B cell (primary cell): ENCODE data around the gene MYL12B. TPM values are rescaled to one million over a fixed set of nuclear protein-coding genes. Genes with fewer than 3 reads are reported as not detected.

Experiments used
- ATAC-seq: fragments of 200-7000 bp; cut with Tn5 transposase; one replicate; pipeline ENCODE4 v1.10.0; 2021; ENCODE audit warnings: low read depth, mild to moderate bottlenecking, moderate number of reproducible peaks, moderate library complexity
- CTCF ChIA-PET: fragments of 350-600 bp; sonication (Branson Sonifier 250); formaldehyde crosslinking; loops from one replicate; lab custom pipeline; 2021; ENCODE audit warnings: antibody characterized with exemption, inconsistent platforms; lab: Charles Lee
- POLR2A ChIA-PET: fragments of 350-600 bp; sonication (Branson Sonifier 250); formaldehyde crosslinking; loops from one replicate; lab custom pipeline; 2021; ENCODE audit warnings: antibody characterized with exemption; lab: Charles Lee
- DNase-seq: peaks from one replicate; pipeline ENCODE4 v3.0.0; 2013
- H2AFZ ChIP-seq: 2 replicates; pipeline ENCODE4 v1.6.1; 2012; ENCODE audit warnings: mild to moderate bottlenecking, low read depth, low read length; ENCODE audit not compliant: insufficient read depth, poor library complexity, severe bottlenecking
- H3K27ac ChIP-seq, 2 donors: 1 replicate in 1 of 2; 2 replicates in 1 of 2; pipeline ENCODE4 v1.5.1; 2012 to 2013; ENCODE audit warnings: low read length in 2 of 2, mild to moderate bottlenecking in 2 of 2, moderate library complexity in 1 of 2
- H3K27me3 ChIP-seq, 4 experiments: fragments of 200-600 bp in 1 of 4; sonication (generic) in 1 of 4; replicated peaks in 1 of 4; 1 replicate in 2 of 4; 2 replicates in 2 of 4; pipeline versions ENCODE4 v1.6.1 to v1.7.0; 2013 to 2016; ENCODE audit warnings: low read length in 3 of 4, mild to moderate bottlenecking in 2 of 4, mixed read lengths in 1 of 4, moderate library complexity in 1 of 4; ENCODE audit not compliant: insufficient read depth in 4 of 4, control insufficient read depth in 3 of 4; ENCODE audit errors: control extremely low read depth in 1 of 4
- H3K36me3 ChIP-seq, 2 experiments: replicated peaks in 1 of 2; 1 replicate in 1 of 2; 2 replicates in 1 of 2; pipeline versions ENCODE4 v1.6.1 to v1.7.1; 2013; ENCODE audit warnings: low read length in 1 of 2; ENCODE audit not compliant: insufficient read depth in 2 of 2, control insufficient read depth in 1 of 2; ENCODE audit errors: control extremely low read depth in 1 of 2, extremely low read depth in 1 of 2
- H3K4me1 ChIP-seq, 2 donors: fragments of 200-600 bp in 1 of 2; sonication (generic) in 1 of 2; 1 replicate in 1 of 2; 2 replicates in 1 of 2; pipeline versions ENCODE4 v1.5.1 to v1.6.1; 2013 to 2017; ENCODE audit warnings: low read length in 2 of 2; ENCODE audit not compliant: control insufficient read depth in 2 of 2, insufficient read depth in 2 of 2
- H3K4me2 ChIP-seq: replicated peaks from 2 replicates; pipeline ENCODE3; 2012; ENCODE audit warnings: mild to moderate bottlenecking, low read depth, low read length; ENCODE audit not compliant: poor library complexity, severe bottlenecking
- H3K4me3 ChIP-seq, 5 experiments: fragments of 200-600 bp in 1 of 5; sonication (generic) in 1 of 5; 1 replicate in 3 of 5; 2 replicates in 2 of 5; pipeline versions ENCODE4 v1.5.1 to v1.7.0; 2011 to 2016; ENCODE audit warnings: low read length in 4 of 5, mild to moderate bottlenecking in 4 of 5, low read depth in 2 of 5, control low read depth in 1 of 5, moderate library complexity in 1 of 5; ENCODE audit not compliant: insufficient read depth in 1 of 5; ENCODE audit errors: control extremely low read depth in 1 of 5, extremely low read depth in 1 of 5
- H3K79me2 ChIP-seq: fragments of 200-600 bp; sonication (generic); one replicate; pipeline ENCODE4 v1.6.0; 2016; ENCODE audit warnings: low read length; ENCODE audit not compliant: control insufficient read depth, insufficient read depth
- H3K9ac ChIP-seq: fragments of 200-600 bp; sonication (generic); 2 replicates; pipeline ENCODE4 v1.6.1; 2017; ENCODE audit warnings: mild to moderate bottlenecking, low read length, moderate library complexity
- H3K9me3 ChIP-seq, 3 donors: one replicate each; pipeline versions ENCODE4 v1.6.1 to v1.7.1; 2013; ENCODE audit warnings: low read length in 2 of 3; ENCODE audit not compliant: control insufficient read depth in 2 of 3, insufficient read depth in 1 of 3; ENCODE audit errors: control extremely low read depth in 1 of 3
- H4K20me1 ChIP-seq: 2 replicates; pipeline ENCODE4 v1.6.0; 2012; ENCODE audit warnings: mild to moderate bottlenecking, low read length; ENCODE audit not compliant: insufficient read depth, control insufficient read depth, poor library complexity, severe bottlenecking
- H3K27ac Mint-ChIP-seq: one replicate; pipeline ENCODE4 v1.8.0; 2021; ENCODE audit warnings: mixed read lengths
- H3K27me3 Mint-ChIP-seq: one replicate; pipeline ENCODE4 v1.8.0; 2021; ENCODE audit warnings: mixed read lengths
- H3K4me1 Mint-ChIP-seq: one replicate; pipeline ENCODE4 v1.8.0; 2021; ENCODE audit warnings: mixed read lengths
- H3K4me3 Mint-ChIP-seq: one replicate; pipeline ENCODE4 v1.8.0; 2021; ENCODE audit warnings: mixed read lengths
- H3K9me3 Mint-ChIP-seq: one replicate; pipeline ENCODE4 v1.8.0; 2022; ENCODE audit warnings: mixed read lengths; ENCODE audit not compliant: insufficient read depth
- EZH2 ChIP-seq: IDR thresholded peaks from 2 replicates; pipeline ENCODE4 v1.6.1; 2012; ENCODE audit warnings: borderline replicate concordance, low read depth, mild to moderate bottlenecking, moderate library complexity, low read length; ENCODE audit not compliant: insufficient read depth, poor library complexity, severe bottlenecking
- WGBS: methylation state at CpG from one replicate; pipeline ENCODE4 v1.1.5; 2013; ENCODE audit warnings: missing lambda C conversion rate; ENCODE audit not compliant: insufficient coverage; 5-methylcytosine and 5-hydroxymethylcytosine counted together
- intact Hi-C: fragments of 100-400 bp; cut with micrococcal nuclease; formaldehyde crosslinking; loops from one replicate; pipeline ENCODE4 v1.10.0; 2022
- polyA plus RNA-seq: library from polyadenylated mRNA; depleted of rRNA; stranded (reverse); fragments of >200 nt; gene quantifications from 2 replicates; pipeline ENCODE4 v1.2.3, GENCODE V29; 2012
- total RNA-seq, 2 donors: library from RNA; stranded (reverse); fragments of 120-200 nt in 1 of 2; gene quantifications; 1 replicate in 1 of 2; 2 replicates in 1 of 2; pipeline versions ENCODE4 v1.2.3 to v1.2.4, GENCODE V29; 2013 to 2022
- TF ChIP-seq, protein P1 (sequence below): fragments of 200-600 bp; IDR thresholded peaks from one replicate; pipeline ENCODE4 v1.8.0; 2022; ENCODE audit warnings: antibody characterized with exemption, mild to moderate bottlenecking

Gene MYL12B
- total and polyA plus RNA-seq, 2 donors (not counting 1 experiment from before 2014, with no cell fraction given), result 127 to 139 TPM

GRCh38 chr18:3262234-3263131 lies 550 bp downstream of the MYL12B start:
- under 1% methylated on average over 68 of the region's 69 CpGs for WGBS
- H3K27ac ChIP-seq, result peak overlapping the region; percentile 86 to 97
- no peaks in the 10 kb centered on the region for H3K9me3 Mint-ChIP-seq
- H3K4me1 ChIP-seq, result peaks cover 70 to 72% of the 10 kb centered on the region in 2 donors
- no peaks in the 10 kb centered on the region for H3K9me3 ChIP-seq
- H3K27me3 ChIP-seq, result no peaks in the 10 kb centered on the region
- H2AFZ ChIP-seq, result peak overlapping the region; percentile 81
- H3K4me3 ChIP-seq, result peak overlapping the region; percentile 75 to 96 (median 86)
- no peak for TF ChIP-seq EZH2
- TF ChIP-seq, protein P1, sequence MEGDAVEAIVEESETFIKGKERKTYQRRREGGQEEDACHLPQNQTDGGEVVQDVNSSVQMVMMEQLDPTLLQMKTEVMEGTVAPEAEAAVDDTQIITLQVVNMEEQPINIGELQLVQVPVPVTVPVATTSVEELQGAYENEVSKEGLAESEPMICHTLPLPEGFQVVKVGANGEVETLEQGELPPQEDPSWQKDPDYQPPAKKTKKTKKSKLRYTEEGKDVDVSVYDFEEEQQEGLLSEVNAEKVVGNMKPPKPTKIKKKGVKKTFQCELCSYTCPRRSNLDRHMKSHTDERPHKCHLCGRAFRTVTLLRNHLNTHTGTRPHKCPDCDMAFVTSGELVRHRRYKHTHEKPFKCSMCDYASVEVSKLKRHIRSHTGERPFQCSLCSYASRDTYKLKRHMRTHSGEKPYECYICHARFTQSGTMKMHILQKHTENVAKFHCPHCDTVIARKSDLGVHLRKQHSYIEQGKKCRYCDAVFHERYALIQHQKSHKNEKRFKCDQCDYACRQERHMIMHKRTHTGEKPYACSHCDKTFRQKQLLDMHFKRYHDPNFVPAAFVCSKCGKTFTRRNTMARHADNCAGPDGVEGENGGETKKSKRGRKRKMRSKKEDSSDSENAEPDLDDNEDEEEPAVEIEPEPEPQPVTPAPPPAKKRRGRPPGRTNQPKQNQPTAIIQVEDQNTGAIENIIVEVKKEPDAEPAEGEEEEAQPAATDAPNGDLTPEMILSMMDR, result no peak
- H3K79me2 ChIP-seq, result peaks cover 91% of the 10 kb centered on the region
- DNase-seq, result peak; percentile 64
- POLR2A ChIA-PET, result interaction anchor here (0.5 to 2.5 kb wide), 7 partner anchors 10 to 642 kb away, joined by 3 to 35 read pairs (median 4); partner anchors contain the start of gene MYL12A
- peaks cover 77% of the 10 kb centered on the region for H3K4me1 Mint-ChIP-seq
- H3K4me2 ChIP-seq, result peak overlapping the region; percentile 90
- H4K20me1 ChIP-seq, result peaks cover 48% of the 10 kb centered on the region
- intact Hi-C loops, result loop anchor here (5.0 kb wide), 5 partner anchors 85 to 415 kb away; partner anchors contain the start of genes EMILIN2, LPIN2 and TGIF1
- H3K27me3 Mint-ChIP-seq, result no peaks in the 10 kb centered on the region
- H3K36me3 ChIP-seq, result peaks cover 2 to 12% of the 10 kb centered on the region in 2 experiments
- peak overlapping the region; percentile 100 for H3K27ac Mint-ChIP-seq
- CTCF ChIA-PET, result interaction anchor here (0.6 to 3.1 kb wide), 9 partner anchors 14 to 404 kb away, joined by 3 to 20 read pairs (median 6); partner anchors contain the start of gene MYL12A
- peak; percentile 16 for ATAC-seq
- H3K9ac ChIP-seq, result peak overlapping the region; percentile 96
- peak overlapping the region; percentile 88 for H3K4me3 Mint-ChIP-seq
